Mesenchymal stem cell (in vitro differentiated cells and primary cell): ENCODE results near the gene LCLAT1.
"Not testable (repeated sequence)": the region's sequence is repeated elsewhere in the genome, so short reads cannot be mapped to it uniquely, and the experiment has no call there.

Experiments used
- DNase-seq: peaks from one replicate; pipeline ENCODE4 v3.0.0-alpha.2; 2013
- H2AFZ ChIP-seq: one replicate; pipeline ENCODE4 v1.6.1; 2013; ENCODE audit warnings: low read depth, mild to moderate bottlenecking, control low read depth, inconsistent platforms, low read length, moderate library complexity
- H2AK5ac ChIP-seq: 2 replicates; pipeline ENCODE4 v1.6.1; 2013; ENCODE audit warnings: low read length, moderate library complexity, mild to moderate bottlenecking, inconsistent platforms; ENCODE audit not compliant: severe bottlenecking
- H2BK120ac ChIP-seq: one replicate; pipeline ENCODE4 v1.6.1; 2013; ENCODE audit warnings: low read depth, mild to moderate bottlenecking, inconsistent platforms, low read length, moderate library complexity
- H2BK12ac ChIP-seq, 2 experiments: one replicate each; pipeline ENCODE4 v1.6.1; 2013; ENCODE audit warnings: inconsistent platforms in 2 of 2, low read length in 2 of 2, mild to moderate bottlenecking in 2 of 2, moderate library complexity in 2 of 2, control low read depth in 1 of 2
- H2BK15ac ChIP-seq: one replicate; pipeline ENCODE4 v1.6.1; 2013; ENCODE audit warnings: mild to moderate bottlenecking, low read depth, inconsistent platforms; ENCODE audit not compliant: poor library complexity, severe bottlenecking
- H2BK5ac ChIP-seq: 2 replicates; pipeline ENCODE4 v1.6.1; 2013; ENCODE audit warnings: low read depth, mild to moderate bottlenecking, low read length, control low read depth, inconsistent platforms; ENCODE audit not compliant: poor library complexity, severe bottlenecking
- H3K14ac ChIP-seq, 2 experiments: one replicate each; pipeline ENCODE4 v1.6.1; 2013; ENCODE audit warnings: inconsistent platforms in 2 of 2, low read length in 2 of 2, control low read depth in 1 of 2, mild to moderate bottlenecking in 1 of 2, moderate library complexity in 1 of 2
- H3K18ac ChIP-seq, 2 experiments: one replicate each; pipeline ENCODE4 v1.6.1; 2013; ENCODE audit warnings: inconsistent platforms in 2 of 2, low read length in 2 of 2, control low read depth in 1 of 2, low read depth in 1 of 2, mild to moderate bottlenecking in 1 of 2
- H3K23ac ChIP-seq, 2 experiments: one replicate each; pipeline ENCODE4 v1.6.1; 2013; ENCODE audit warnings: inconsistent platforms in 2 of 2, low read length in 2 of 2, mild to moderate bottlenecking in 2 of 2, moderate library complexity in 2 of 2, control low read depth in 1 of 2
- H3K27ac ChIP-seq: 2 replicates; pipeline ENCODE4 v1.5.1; 2013; ENCODE audit warnings: mild to moderate bottlenecking, moderate library complexity, low read length, control low read depth, inconsistent platforms; ENCODE audit not compliant: poor library complexity, severe bottlenecking
- H3K27me3 ChIP-seq, 2 experiments: 2 replicates each; pipeline versions ENCODE4 v1.6.1 to v1.7.0; 2013; ENCODE audit warnings: low read length in 2 of 2, mild to moderate bottlenecking in 2 of 2, moderate library complexity in 2 of 2, control low read depth in 1 of 2, inconsistent platforms in 1 of 2; ENCODE audit not compliant: control insufficient read depth in 1 of 2, insufficient read depth in 1 of 2
- H3K36me3 ChIP-seq, 2 experiments: 2 replicates each; pipeline versions ENCODE4 v1.6.1 to v1.7.0; 2013; ENCODE audit warnings: low read length in 2 of 2, control low read depth in 1 of 2, inconsistent platforms in 1 of 2, low read depth in 1 of 2, mild to moderate bottlenecking in 1 of 2; ENCODE audit not compliant: insufficient read depth in 2 of 2, control insufficient read depth in 1 of 2
- H3K4ac ChIP-seq, 2 experiments: one replicate each; pipeline ENCODE4 v1.6.1; 2013; ENCODE audit warnings: inconsistent platforms in 2 of 2, low read length in 2 of 2, mild to moderate bottlenecking in 2 of 2, moderate library complexity in 2 of 2, control low read depth in 1 of 2, low read depth in 1 of 2
- H3K4me1 ChIP-seq: 2 replicates; pipeline ENCODE4 v1.6.1; 2013; ENCODE audit warnings: low read depth, low read length, control low read depth; ENCODE audit not compliant: control insufficient read depth, insufficient read depth
- H3K4me2 ChIP-seq: 2 replicates; pipeline ENCODE4 v1.6.1; 2013; ENCODE audit warnings: low read length, mild to moderate bottlenecking, inconsistent platforms; ENCODE audit not compliant: poor library complexity, severe bottlenecking
- H3K4me3 ChIP-seq, 2 experiments: 2 replicates each; pipeline versions ENCODE4 v1.5.1 to v1.7.0; 2013; ENCODE audit warnings: low read length in 2 of 2, mild to moderate bottlenecking in 2 of 2, control low read depth in 1 of 2, low read depth in 1 of 2; ENCODE audit not compliant: insufficient read depth in 1 of 2
- H3K79me1 ChIP-seq: replicated peaks from 2 replicates; pipeline ENCODE4 v1.6.1; 2013; ENCODE audit warnings: mild to moderate bottlenecking, control low read depth, low read length, inconsistent platforms; ENCODE audit not compliant: poor library complexity, severe bottlenecking
- H3K9ac ChIP-seq: 2 replicates; pipeline ENCODE4 v1.7.0; 2013; ENCODE audit warnings: mild to moderate bottlenecking, low read length, moderate library complexity
- H3K9me3 ChIP-seq: 2 replicates; pipeline ENCODE4 v1.7.0; 2013; ENCODE audit warnings: mild to moderate bottlenecking, low read length; ENCODE audit not compliant: control insufficient read depth
- H4K8ac ChIP-seq: one replicate; pipeline ENCODE4 v1.6.1; 2013; ENCODE audit warnings: inconsistent platforms, mild to moderate bottlenecking, low read length, moderate library complexity
- H4K91ac ChIP-seq: one replicate; pipeline ENCODE4 v1.6.1; 2013; ENCODE audit warnings: mild to moderate bottlenecking, low read length, inconsistent platforms
- WGBS: methylation state at CpG from one replicate; pipeline ENCODE4 v1.1.7; 2013; ENCODE audit warnings: mixed read lengths; 5-methylcytosine and 5-hydroxymethylcytosine counted together

LCLAT1 gene

DNA sequence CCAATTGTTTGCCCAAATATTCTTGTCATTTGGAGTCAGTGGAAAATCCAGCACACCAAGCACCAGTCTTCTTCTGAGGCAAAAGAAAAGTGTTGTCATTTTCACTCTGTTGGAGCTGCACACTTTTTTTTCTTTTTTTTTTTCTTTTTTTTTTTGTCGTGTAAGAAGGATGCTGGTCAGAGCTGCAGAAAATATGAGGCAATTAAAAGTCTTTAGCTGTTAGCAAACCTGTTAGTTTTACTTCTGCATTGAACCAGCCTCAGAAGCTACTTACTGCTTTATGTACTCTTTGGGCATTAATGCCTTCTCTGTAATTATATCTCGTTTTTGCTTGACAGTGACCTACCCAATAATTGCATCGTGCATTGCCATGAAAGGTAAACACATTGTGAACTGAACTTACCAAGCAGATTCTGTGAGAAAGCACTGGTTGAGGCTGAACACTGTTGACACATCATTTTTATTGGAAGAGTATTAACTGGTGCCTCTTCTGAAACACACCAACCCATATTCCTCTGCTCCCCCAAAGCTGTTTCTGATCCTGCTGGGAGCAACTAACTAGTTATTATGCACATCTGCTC lies 194.8 kb downstream of the LCLAT1 start:
- Histone ChIP-seq H3K4me3 (no peak overlapping the region), H2AFZ (no peak overlapping the region), H3K4me2 (no peak overlapping the region), H4K8ac (no peak overlapping the region), H4K91ac (no peak overlapping the region), H3K79me1 (no peaks in the 10 kb centered on the region), H3K18ac (peak overlapping the region in 1 of 2 experiments; percentile 34), H3K27ac (no peak overlapping the region), H2BK12ac (no peak overlapping the region), H3K9me3 (no peaks in the 10 kb centered on the region), H3K9ac (no peak overlapping the region), H3K36me3 (peaks cover 3 to 10% of the 10 kb centered on the region in 2 experiments), H2BK15ac (no peak overlapping the region), H2BK120ac (no peak overlapping the region), H3K14ac (no peak overlapping the region), H3K4me1 (no peaks in the 10 kb centered on the region), H2BK5ac (no peak overlapping the region), H3K23ac (no peak overlapping the region), H3K4ac (no peak overlapping the region), H2AK5ac (no peak overlapping the region), H3K27me3 (no peaks in the 10 kb centered on the region)
- WGBS = 83% methylated on average over 2 of the region's 3 CpGs
- DNase-seq = no peak

DNA sequence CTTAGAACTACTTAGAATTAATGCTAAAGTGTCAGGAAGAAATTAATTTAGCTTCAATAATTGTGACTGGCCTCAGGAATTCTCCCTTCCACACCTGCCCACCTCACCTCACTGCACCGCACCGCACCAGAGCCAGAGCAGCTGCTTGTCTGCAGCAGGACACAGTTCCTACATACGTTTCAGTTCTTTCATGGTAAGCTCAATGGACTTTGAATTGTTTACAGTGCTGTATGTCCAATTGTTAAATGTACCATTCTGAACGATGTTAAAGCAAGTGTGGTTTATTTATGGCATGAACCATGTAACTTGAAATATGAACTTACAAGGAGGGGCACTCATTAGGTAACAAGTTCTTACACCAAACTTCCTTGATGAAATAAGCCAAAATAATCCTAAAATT lies 196.0 kb downstream of the LCLAT1 start:
- H2BK120ac ChIP-seq, H2BK12ac ChIP-seq, H3K4me1 ChIP-seq, H3K23ac ChIP-seq, H3K9me3 ChIP-seq, H3K9ac ChIP-seq, H2BK15ac ChIP-seq, H3K36me3 ChIP-seq, H3K4ac ChIP-seq, H3K4me3 ChIP-seq, H3K18ac ChIP-seq, DNase-seq, H2BK5ac ChIP-seq, H2AK5ac ChIP-seq, H3K79me1 ChIP-seq, H2AFZ ChIP-seq, H3K14ac ChIP-seq, H4K8ac ChIP-seq, H3K4me2 ChIP-seq, H3K27ac ChIP-seq, H3K27me3 ChIP-seq, H4K91ac ChIP-seq: not testable (repeated sequence)
- no CpG with 5 or more reads among the region's 4 CpGs for WGBS

DNA sequence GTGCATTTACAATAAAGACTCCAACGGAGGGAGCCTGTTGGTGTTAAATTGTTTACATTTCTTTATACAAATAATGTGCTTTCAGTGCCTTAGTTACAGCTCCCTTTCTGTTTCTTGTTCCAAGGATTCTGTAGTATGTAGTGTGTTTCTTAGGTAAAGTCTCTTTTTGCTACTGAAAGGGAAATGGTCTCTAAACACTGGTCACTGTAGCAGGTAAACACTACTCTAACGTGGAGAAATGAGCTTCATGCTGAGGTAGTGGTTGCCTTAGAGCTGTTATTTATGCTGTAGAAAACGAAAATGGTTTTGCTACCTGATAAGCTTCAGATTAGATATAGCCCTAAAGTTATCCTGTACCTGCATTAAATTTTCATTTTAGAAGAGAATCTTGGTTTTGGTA lies 196.6 kb downstream of the LCLAT1 start:
- Histone ChIP-seq H3K4me1 (no peaks in the 10 kb centered on the region), H4K91ac (no peak overlapping the region), H2BK15ac (no peak overlapping the region), H3K9ac (no peak overlapping the region), H3K4me3 (no peak overlapping the region), H3K9me3 (no peaks in the 10 kb centered on the region), H3K27ac (no peak overlapping the region), H3K14ac (no peak overlapping the region), H2BK120ac (no peak overlapping the region), H3K36me3 (peaks cover 3 to 10% of the 10 kb centered on the region in 2 experiments), H3K4me2 (no peak overlapping the region), H2AK5ac (no peak overlapping the region), H2BK5ac (no peak overlapping the region), H3K18ac (no peak overlapping the region), H2AFZ (no peak overlapping the region), H2BK12ac (no peak overlapping the region), H3K4ac (no peak overlapping the region), H3K23ac (no peak overlapping the region), H3K27me3 (no peaks in the 10 kb centered on the region), H3K79me1 (no peaks in the 10 kb centered on the region), H4K8ac (no peak overlapping the region)
- 64% methylated on average over 1 of the region's 3 CpGs for WGBS
- DNase-seq = no peak

DNA sequence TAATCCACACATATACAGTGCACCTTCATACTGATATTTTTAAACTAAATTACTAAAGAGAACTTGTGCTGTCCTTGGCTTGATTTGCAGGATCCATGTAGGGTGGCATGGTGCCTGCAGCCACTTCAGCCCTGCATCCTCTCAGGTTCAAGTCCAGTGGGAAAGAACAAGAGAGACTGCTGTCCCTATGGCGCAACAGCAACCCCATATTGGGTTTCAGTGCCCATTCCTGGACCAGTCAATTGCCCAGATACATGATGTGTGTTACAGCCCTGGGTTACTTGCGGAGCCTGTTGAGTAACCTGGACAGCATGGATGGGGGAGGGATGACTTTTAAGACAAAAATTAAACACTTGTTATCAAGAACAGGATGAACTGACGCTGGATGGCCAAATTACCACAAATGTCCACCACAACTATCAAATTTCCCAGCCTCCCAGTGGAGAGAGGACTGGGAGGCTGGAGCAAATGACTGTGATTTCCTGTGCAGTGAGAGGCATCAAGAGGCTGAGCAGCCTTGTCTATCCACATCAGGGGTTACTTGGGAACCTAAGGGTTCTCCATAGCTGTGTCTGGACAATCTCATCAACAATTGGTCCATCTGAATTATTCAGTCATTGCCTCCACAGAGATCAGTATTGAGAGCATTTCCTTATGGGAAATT lies 198.2 kb downstream of the LCLAT1 start:
- Histone ChIP-seq H3K79me1 (no peaks in the 10 kb centered on the region), H2BK12ac (no peak overlapping the region), H4K91ac (no peak overlapping the region), H3K9ac (no peak overlapping the region), H3K14ac (no peak overlapping the region), H3K4me3 (no peak overlapping the region), H3K23ac (no peak overlapping the region), H3K36me3 (peaks cover 3 to 10% of the 10 kb centered on the region in 2 experiments), H3K4me2 (no peak overlapping the region), H3K18ac (no peak overlapping the region), H3K9me3 (no peaks in the 10 kb centered on the region), H2AK5ac (no peak overlapping the region), H2BK5ac (no peak overlapping the region), H4K8ac (no peak overlapping the region), H2BK120ac (no peak overlapping the region), H3K27ac (no peak overlapping the region), H3K27me3 (no peaks in the 10 kb centered on the region), H2BK15ac (no peak overlapping the region), H2AFZ (no peak overlapping the region), H3K4ac (no peak overlapping the region), H3K4me1 (no peaks in the 10 kb centered on the region)
- 100% methylated on average over 1 of the region's 3 CpGs for WGBS
- DNase-seq = no peak
